Measurements from ENCODE around the gene TMEM45B.
"Not testable (repeated sequence)": the region's sequence is repeated elsewhere in the genome, so short reads cannot be mapped to it uniquely, and the experiment has no call there.

Gene TMEM45B

DNA sequence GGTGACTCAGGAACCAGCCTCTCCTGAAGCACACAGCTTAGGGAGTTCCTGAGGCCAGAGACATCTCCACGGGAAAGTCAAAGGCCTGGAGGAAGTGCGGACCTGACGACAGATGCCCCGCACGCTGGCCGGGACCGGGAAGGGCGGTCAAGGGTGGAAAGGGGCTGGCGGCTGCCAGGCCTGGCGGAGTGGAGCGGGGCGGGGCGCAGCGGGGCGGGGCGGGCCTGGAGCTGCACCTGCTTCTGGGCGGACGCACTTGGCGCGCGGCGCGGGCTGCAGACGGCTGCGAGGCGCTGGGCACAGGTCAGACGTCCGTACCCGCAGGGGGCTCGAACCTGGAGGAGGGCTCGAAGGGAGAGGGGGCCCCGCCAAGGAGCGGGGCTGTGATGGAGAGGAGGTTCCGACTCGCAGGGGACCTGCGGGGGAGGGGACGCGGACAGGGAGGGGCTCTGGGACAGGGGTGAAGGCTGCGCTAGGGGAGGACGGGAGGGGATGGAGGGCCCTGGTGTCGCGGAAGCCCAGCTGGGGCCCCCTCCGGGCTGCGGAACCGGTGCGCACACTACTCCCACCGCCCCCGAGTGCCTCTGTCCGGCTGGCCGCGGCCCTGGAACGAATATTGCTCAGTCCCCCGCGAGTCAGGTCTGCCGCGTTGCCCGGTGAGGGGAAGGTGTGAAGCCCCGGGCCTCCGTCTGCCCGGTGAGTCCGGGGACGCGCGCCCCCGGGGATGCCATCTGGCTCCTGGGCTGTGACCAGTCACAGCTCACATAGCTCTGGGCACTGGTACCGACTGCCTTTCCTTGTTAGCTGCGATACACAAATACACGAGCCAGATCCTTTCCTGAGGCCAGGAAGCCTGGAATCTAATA, at the start of gene TMEM45B:
Gene TMEM45B (plus strand): TSS at position 253 of the 866 bp plus-strand sequence. CDS start 36,635 bp downstream, outside the sequence.
- H3K27ac ChIP-seq: no peak within 1 kb of the TSS
- H3K9ac ChIP-seq (ENCODE audit: insufficient read length): no peak within 1 kb of the TSS
- H3K4me3 ChIP-seq: no peak within 1 kb of the TSS
- DNase-seq (ENCODE audit: low read depth, low spot score): no peak
- TF ChIP-seq FOXP2 (optimal IDR thresholded peaks at IDR 0.05; ENCODE audit: control extremely low read depth, extremely low read length, insufficient read depth) (no peak), POLR2AphosphoS5 (IDR thresholded peaks at IDR 0.05; ENCODE audit: borderline replicate concordance, low read depth, low read length) (no peak), EZH2 (IDR thresholded peaks at IDR 0.05) (no peak)
- H3K9me3 ChIP-seq (ENCODE audit: low read depth, low read length): no peaks in the 10 kb centered on the region
- H3K36me3 ChIP-seq (ENCODE audit: insufficient read depth, low read length): no peaks in the 10 kb centered on the region

DNA sequence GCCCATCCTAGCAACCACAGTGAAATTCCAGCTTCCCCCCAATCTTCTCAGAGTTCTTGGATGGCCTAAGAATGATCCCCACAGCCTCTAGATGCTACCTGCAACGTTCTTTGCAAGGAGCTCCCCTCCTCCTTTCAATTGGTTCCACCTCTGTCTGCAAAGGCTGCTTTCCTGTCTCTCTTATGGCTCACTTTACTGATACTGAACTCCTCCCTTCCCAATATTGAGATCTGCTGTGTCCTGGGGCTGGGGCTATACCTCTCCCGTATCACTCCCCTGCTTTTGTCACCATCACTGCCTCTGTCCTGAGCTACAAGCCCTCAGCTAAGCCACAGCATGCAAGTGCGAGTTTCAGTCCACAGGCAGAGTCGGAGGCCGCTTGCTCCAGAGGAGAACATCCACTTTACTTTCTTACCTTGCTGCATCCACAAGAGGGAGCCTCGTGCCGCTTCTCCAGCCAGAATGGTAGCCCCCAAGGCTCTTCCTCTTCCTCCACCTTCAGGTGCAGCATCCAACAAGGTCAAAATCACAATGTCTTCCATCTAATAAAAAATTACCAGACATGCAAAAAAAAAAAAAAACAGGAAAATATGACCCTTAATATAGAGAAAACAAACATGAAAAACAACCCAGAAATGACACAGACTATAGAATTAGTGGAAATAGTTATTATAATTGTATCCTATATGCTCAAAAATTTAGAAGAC, 48.6 kb upstream of the TMEM45B start:
- no peak overlapping the region for H3K4me3 ChIP-seq
- no peak overlapping the region for H3K9ac ChIP-seq (ENCODE audit: insufficient read length)
- no peaks in the 10 kb centered on the region for H3K9me3 ChIP-seq (ENCODE audit: low read depth, low read length)
- H3K36me3 ChIP-seq (ENCODE audit: insufficient read depth, low read length): no peaks in the 10 kb centered on the region
- no peak overlapping the region for H3K27ac ChIP-seq
- no peak for DNase-seq (ENCODE audit: low read depth, low spot score)
- TF ChIP-seq FOXP2 (optimal IDR thresholded peaks at IDR 0.05; ENCODE audit: control extremely low read depth, extremely low read length, insufficient read depth) (no peak), EZH2 (IDR thresholded peaks at IDR 0.05) (no peak), POLR2AphosphoS5 (IDR thresholded peaks at IDR 0.05; ENCODE audit: borderline replicate concordance, low read depth, low read length) (no peak)

DNA sequence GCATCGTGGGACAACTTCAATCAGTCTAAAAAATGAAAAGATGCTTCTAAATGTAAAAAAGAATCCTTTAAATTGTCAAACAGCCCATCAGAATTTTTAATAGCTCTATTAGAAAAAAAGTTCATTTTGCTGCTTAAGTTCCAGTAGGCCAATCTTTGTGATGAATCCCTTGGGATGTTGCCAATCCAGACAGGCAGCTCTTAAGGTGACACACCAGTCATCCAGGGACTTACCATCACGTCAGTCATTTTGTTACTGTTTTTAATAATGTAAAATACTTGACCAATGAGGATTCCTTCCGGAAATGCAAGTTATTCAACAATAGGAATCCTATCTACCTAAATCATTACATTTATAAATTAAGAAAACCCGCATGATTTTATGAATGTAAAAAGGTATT, 47.8 kb upstream of the TMEM45B start:
- Histone ChIP-seq H3K9ac (ENCODE audit: insufficient read length) (no peak overlapping the region), H3K27ac (no peak overlapping the region), H3K36me3 (ENCODE audit: insufficient read depth, low read length) (no peaks in the 10 kb centered on the region), H3K4me3 (no peak overlapping the region), H3K9me3 (ENCODE audit: low read depth, low read length) (no peaks in the 10 kb centered on the region)
- DNase-seq (ENCODE audit: low read depth, low spot score): no peak
- TF ChIP-seq POLR2AphosphoS5 (IDR thresholded peaks at IDR 0.05; ENCODE audit: borderline replicate concordance, low read depth, low read length): no peak
- no peak for TF ChIP-seq EZH2 (IDR thresholded peaks at IDR 0.05)
- no peak for TF ChIP-seq FOXP2 (optimal IDR thresholded peaks at IDR 0.05; ENCODE audit: control extremely low read depth, extremely low read length, insufficient read depth)

DNA sequence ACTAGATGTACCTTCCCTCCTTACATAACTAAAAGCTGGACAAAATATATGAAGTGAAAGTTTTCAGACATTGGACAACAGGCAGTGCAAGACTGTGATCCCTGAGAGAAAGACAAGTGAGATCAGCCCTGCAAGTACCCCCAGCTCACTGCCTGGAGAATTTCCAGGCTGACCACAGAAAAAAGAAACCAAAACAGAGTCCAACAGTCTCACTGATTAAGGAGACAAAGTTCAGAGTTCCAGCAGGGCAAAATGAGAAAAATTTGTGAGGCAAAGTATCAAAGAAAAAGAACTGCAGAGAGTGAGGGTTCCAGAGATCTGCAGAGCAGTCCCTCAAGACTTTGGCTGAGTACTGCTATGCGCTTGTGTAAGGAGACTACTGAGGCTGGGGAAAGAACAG, 47.3 kb upstream of the TMEM45B start:
- Histone ChIP-seq H3K27ac (no peak overlapping the region), H3K36me3 (ENCODE audit: insufficient read depth, low read length) (no peaks in the 10 kb centered on the region), H3K9ac (ENCODE audit: insufficient read length) (no peak overlapping the region), H3K4me3 (no peak overlapping the region), H3K9me3 (ENCODE audit: low read depth, low read length) (no peaks in the 10 kb centered on the region)
- no peak for TF ChIP-seq FOXP2 (optimal IDR thresholded peaks at IDR 0.05; ENCODE audit: control extremely low read depth, extremely low read length, insufficient read depth)
- TF ChIP-seq EZH2 (IDR thresholded peaks at IDR 0.05): no peak
- TF ChIP-seq POLR2AphosphoS5 (IDR thresholded peaks at IDR 0.05; ENCODE audit: borderline replicate concordance, low read depth, low read length): no peak
- DNase-seq (ENCODE audit: low read depth, low spot score): no peak

DNA sequence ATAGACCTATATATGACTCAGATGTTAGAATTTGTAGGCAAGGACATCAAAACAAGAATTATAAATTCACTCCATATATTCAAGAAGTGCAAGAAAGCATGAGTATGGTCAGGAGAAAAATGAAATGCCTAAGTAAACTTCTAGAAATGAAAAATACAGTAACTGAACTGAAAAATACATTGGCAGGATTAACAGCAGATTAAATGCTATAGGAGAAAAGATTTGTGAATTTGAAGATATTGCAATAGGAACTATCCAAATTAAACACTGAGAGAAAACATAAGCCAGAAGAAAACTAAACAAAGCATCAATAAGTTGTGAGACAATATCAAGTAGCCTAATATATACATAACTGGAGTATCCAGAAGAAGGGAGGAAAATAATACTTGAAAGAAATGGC, 46.6 kb upstream of the TMEM45B start:
- no peak overlapping the region for H3K9ac ChIP-seq (ENCODE audit: insufficient read length)
- H3K27ac ChIP-seq: no peak overlapping the region
- no peak for DNase-seq (ENCODE audit: low read depth, low spot score)
- H3K36me3 ChIP-seq (ENCODE audit: insufficient read depth, low read length): no peaks in the 10 kb centered on the region
- no peaks in the 10 kb centered on the region for H3K9me3 ChIP-seq (ENCODE audit: low read depth, low read length)
- H3K4me3 ChIP-seq: no peak overlapping the region
- TF ChIP-seq POLR2AphosphoS5 (IDR thresholded peaks at IDR 0.05; ENCODE audit: borderline replicate concordance, low read depth, low read length) (no peak), FOXP2 (optimal IDR thresholded peaks at IDR 0.05; ENCODE audit: control extremely low read depth, extremely low read length, insufficient read depth) (no peak), EZH2 (IDR thresholded peaks at IDR 0.05) (no peak)

DNA sequence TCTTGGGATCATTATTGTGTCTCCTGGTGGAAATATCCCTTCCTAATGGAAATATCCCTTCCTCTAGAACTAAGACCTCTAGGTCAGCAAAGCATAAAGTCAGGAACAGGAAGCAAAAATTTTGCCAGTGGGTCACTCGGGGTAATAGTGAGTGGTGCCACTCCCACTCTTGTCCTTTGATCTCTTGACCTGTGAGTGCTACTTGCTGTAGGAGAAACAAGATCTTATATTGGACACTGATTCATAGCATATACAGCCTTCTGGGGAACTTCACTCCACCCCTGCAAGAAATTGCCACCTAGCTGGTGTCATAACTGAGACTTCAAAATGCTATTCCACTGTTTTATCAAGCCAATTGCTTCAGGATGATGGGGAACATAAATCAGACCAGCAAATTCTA, 44.7 kb upstream of the TMEM45B start:
- Histone ChIP-seq H3K9me3 (ENCODE audit: low read depth, low read length) (no peaks in the 10 kb centered on the region), H3K36me3 (ENCODE audit: insufficient read depth, low read length) (no peaks in the 10 kb centered on the region), H3K27ac (no peak overlapping the region), H3K9ac (ENCODE audit: insufficient read length) (no peak overlapping the region), H3K4me3 (no peak overlapping the region)
- no peak for TF ChIP-seq FOXP2 (optimal IDR thresholded peaks at IDR 0.05; ENCODE audit: control extremely low read depth, extremely low read length, insufficient read depth)
- TF ChIP-seq POLR2AphosphoS5 (IDR thresholded peaks at IDR 0.05; ENCODE audit: borderline replicate concordance, low read depth, low read length): no peak
- no peak for TF ChIP-seq EZH2 (IDR thresholded peaks at IDR 0.05)
- no peak for DNase-seq (ENCODE audit: low read depth, low spot score)

- not testable (repeated sequence) for DNase-seq (ENCODE audit: low read depth, low spot score); H3K36me3 ChIP-seq (ENCODE audit: insufficient read depth, low read length); H3K9ac ChIP-seq (ENCODE audit: insufficient read length); H3K9me3 ChIP-seq (ENCODE audit: low read depth, low read length); H3K4me3 ChIP-seq; H3K27ac ChIP-seq
Observed at GRCh38 chr11:129771456-129771855, 44.2 kb upstream of the TMEM45B start.

- Histone ChIP-seq H3K27ac (no peak overlapping the region), H3K36me3 (ENCODE audit: insufficient read depth, low read length) (no peaks in the 10 kb centered on the region)
- no peak for DNase-seq (ENCODE audit: low read depth, low spot score)
Observed at GRCh38 chr11:129778877-129779276, 36.8 kb upstream of the TMEM45B start.

More at GRCh38 chr11:129778877-129779276, 36.8 kb upstream of the TMEM45B start:
- TF ChIP-seq FOXP2 (optimal IDR thresholded peaks at IDR 0.05; ENCODE audit: control extremely low read depth, extremely low read length, insufficient read depth) (no peak), EZH2 (IDR thresholded peaks at IDR 0.05) (no peak), POLR2AphosphoS5 (IDR thresholded peaks at IDR 0.05; ENCODE audit: borderline replicate concordance, low read depth, low read length) (no peak)
- Histone ChIP-seq H3K9me3 (ENCODE audit: low read depth, low read length) (no peaks in the 10 kb centered on the region), H3K9ac (ENCODE audit: insufficient read length) (no peak overlapping the region), H3K4me3 (no peak overlapping the region)
